ENCODE measurements around the gene AGAP1.

DNA sequence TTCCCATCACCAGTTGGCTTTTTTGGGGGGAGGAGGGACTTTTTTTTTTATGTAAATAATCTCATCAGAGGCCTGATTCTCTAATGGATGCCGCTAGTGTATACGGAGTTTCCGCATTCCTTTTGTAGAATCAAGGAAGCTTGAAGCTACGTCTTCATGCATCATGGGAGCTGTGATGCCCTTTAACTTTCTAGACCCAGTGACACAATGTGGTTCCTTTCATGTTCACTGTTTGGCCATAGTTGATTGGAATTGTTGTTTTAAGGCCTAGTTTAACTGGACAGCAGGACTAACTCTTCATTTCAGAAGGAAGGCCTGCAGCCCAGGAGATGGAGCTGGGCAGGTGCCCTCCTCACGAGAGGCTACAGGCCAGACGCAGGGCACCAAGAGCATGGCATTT, 287.9 kb downstream of the AGAP1 start:
- no peak for TF ChIP-seq POLR2A (IDR thresholded peaks at IDR 0.05; ENCODE audit: low read depth, low read length)
- no peak for TF ChIP-seq POLR2AphosphoS5 (IDR thresholded peaks at IDR 0.05; ENCODE audit: low read depth, low read length)

Data from GM12892 (cell line).